ENCODE data around the gene WWTR1.

WWTR1 gene

GRCh38 chr3:149542375-149543312 lies 115.2 kb downstream of the WWTR1 start:
- Histone ChIP-seq H3K27me3 (ENCODE audit: control insufficient read depth in 5 of 5, insufficient read depth in 4 of 5, low read length in 5 of 5) (no peaks in the 10 kb centered on the region), H3K27ac (ENCODE audit: low read depth, low read length) (no peak overlapping the region), H3K4me1 (ENCODE audit: control insufficient read depth in 5 of 5, insufficient read depth in 5 of 5, low read length in 5 of 5) (peaks cover 0 to 25% (median 22%) of the 10 kb centered on the region in 5 donors), H3K9ac (ENCODE audit: low read length in 5 of 5) (no peak overlapping the region), H3K9me3 (ENCODE audit: control insufficient read depth in 5 of 5, low read length in 5 of 5) (no peaks in the 10 kb centered on the region), H3K36me3 (ENCODE audit: control insufficient read depth in 5 of 5, insufficient read depth in 5 of 5, low read length in 5 of 5) (peaks cover 5 to 12% (median 7%) of the 10 kb centered on the region in 5 donors), H3K4me3 (ENCODE audit: low read depth in 1 of 5, low read length in 5 of 5) (no peak overlapping the region)

- Histone ChIP-seq H3K4me1 (ENCODE audit: control insufficient read depth in 5 of 5, insufficient read depth in 5 of 5, low read length in 5 of 5) (peaks cover 3 to 33% (median 29%) of the 10 kb centered on the region in 5 donors), H3K4me3 (ENCODE audit: low read depth in 1 of 5, low read length in 5 of 5) (no peak overlapping the region), H3K27ac (ENCODE audit: low read depth, low read length) (peak overlapping the region; percentile 55), H3K27me3 (ENCODE audit: control insufficient read depth in 5 of 5, insufficient read depth in 4 of 5, low read length in 5 of 5) (no peaks in the 10 kb centered on the region), H3K9me3 (ENCODE audit: control insufficient read depth in 5 of 5, low read length in 5 of 5) (no peaks in the 10 kb centered on the region), H3K36me3 (ENCODE audit: control insufficient read depth in 5 of 5, insufficient read depth in 5 of 5, low read length in 5 of 5) (peaks cover 5 to 12% (median 7%) of the 10 kb centered on the region in 5 donors), H3K9ac (ENCODE audit: low read length in 5 of 5) (no peak overlapping the region)
These were observed 116.7 kb downstream of the WWTR1 start for GRCh38 chr3:149541091-149541491.

GRCh38 chr3:149538371-149538770 lies 119.5 kb downstream of the WWTR1 start:
- H3K4me1 ChIP-seq (ENCODE audit: control insufficient read depth in 5 of 5, insufficient read depth in 5 of 5, low read length in 5 of 5) = peaks cover 5 to 45% (median 40%) of the 10 kb centered on the region in 5 donors
- peaks cover 5 to 12% (median 7%) of the 10 kb centered on the region in 5 donors for H3K36me3 ChIP-seq (ENCODE audit: control insufficient read depth in 5 of 5, insufficient read depth in 5 of 5, low read length in 5 of 5)
- H3K9ac ChIP-seq (ENCODE audit: low read length in 5 of 5) = no peak overlapping the region
- no peaks in the 10 kb centered on the region for H3K9me3 ChIP-seq (ENCODE audit: control insufficient read depth in 5 of 5, low read length in 5 of 5)
- H3K4me3 ChIP-seq (ENCODE audit: low read depth in 1 of 5, low read length in 5 of 5) = no peak overlapping the region
- no peak overlapping the region for H3K27ac ChIP-seq (ENCODE audit: low read depth, low read length)
- no peaks in the 10 kb centered on the region for H3K27me3 ChIP-seq (ENCODE audit: control insufficient read depth in 5 of 5, insufficient read depth in 4 of 5, low read length in 5 of 5)

- Histone ChIP-seq H3K27me3 (ENCODE audit: control insufficient read depth in 5 of 5, insufficient read depth in 4 of 5, low read length in 5 of 5) (no peaks in the 10 kb centered on the region), H3K4me1 (ENCODE audit: control insufficient read depth in 5 of 5, insufficient read depth in 5 of 5, low read length in 5 of 5) (peaks cover 5 to 50% (median 36%) of the 10 kb centered on the region in 5 donors), H3K4me3 (ENCODE audit: low read depth in 1 of 5, low read length in 5 of 5) (peak overlapping the region in 1 of 5 donors; percentile 28), H3K27ac (ENCODE audit: low read depth, low read length) (peak overlapping the region; percentile 17), H3K9me3 (ENCODE audit: control insufficient read depth in 5 of 5, low read length in 5 of 5) (no peaks in the 10 kb centered on the region), H3K9ac (ENCODE audit: low read length in 5 of 5) (no peak overlapping the region), H3K36me3 (ENCODE audit: control insufficient read depth in 5 of 5, insufficient read depth in 5 of 5, low read length in 5 of 5) (peaks cover 0 to 3% (median 0%) of the 10 kb centered on the region in 5 donors)
These were observed 121.4 kb downstream of the WWTR1 start for GRCh38 chr3:149536429-149536828.

GRCh38 chr3:149535333-149535685 lies 122.5 kb downstream of the WWTR1 start:
- H3K27ac ChIP-seq (ENCODE audit: low read depth, low read length) = peak overlapping the region; percentile 9

GRCh38 chr3:149534671-149535332 lies 123.0 kb downstream of the WWTR1 start:
- H3K36me3 ChIP-seq (ENCODE audit: control insufficient read depth in 5 of 5, insufficient read depth in 5 of 5, low read length in 5 of 5) = no peaks in the 10 kb centered on the region
- H3K27ac ChIP-seq (ENCODE audit: low read depth, low read length) = peak overlapping the region; percentile 9
- H3K27me3 ChIP-seq (ENCODE audit: control insufficient read depth in 5 of 5, insufficient read depth in 4 of 5, low read length in 5 of 5) = no peaks in the 10 kb centered on the region
- no peak overlapping the region for H3K9ac ChIP-seq (ENCODE audit: low read length in 5 of 5)
- H3K4me3 ChIP-seq (ENCODE audit: low read depth in 1 of 5, low read length in 5 of 5) = no peak overlapping the region
- peaks cover 5 to 41% (median 26%) of the 10 kb centered on the region in 5 donors for H3K4me1 ChIP-seq (ENCODE audit: control insufficient read depth in 5 of 5, insufficient read depth in 5 of 5, low read length in 5 of 5)
- no peaks in the 10 kb centered on the region for H3K9me3 ChIP-seq (ENCODE audit: control insufficient read depth in 5 of 5, low read length in 5 of 5)

More at GRCh38 chr3:149535333-149535685, 122.5 kb downstream of the WWTR1 start:
- Histone ChIP-seq H3K4me1 (ENCODE audit: control insufficient read depth in 5 of 5, insufficient read depth in 5 of 5, low read length in 5 of 5) (peaks cover 5 to 46% (median 30%) of the 10 kb centered on the region in 5 donors), H3K9me3 (ENCODE audit: control insufficient read depth in 5 of 5, low read length in 5 of 5) (no peaks in the 10 kb centered on the region), H3K36me3 (ENCODE audit: control insufficient read depth in 5 of 5, insufficient read depth in 5 of 5, low read length in 5 of 5) (no peaks in the 10 kb centered on the region), H3K27me3 (ENCODE audit: control insufficient read depth in 5 of 5, insufficient read depth in 4 of 5, low read length in 5 of 5) (no peaks in the 10 kb centered on the region), H3K9ac (ENCODE audit: low read length in 5 of 5) (no peak overlapping the region), H3K4me3 (ENCODE audit: low read depth in 1 of 5, low read length in 5 of 5) (no peak overlapping the region)

- Histone ChIP-seq H3K27ac (ENCODE audit: low read depth, low read length) (peak overlapping the region; percentile 9), H3K4me3 (ENCODE audit: low read depth in 1 of 5, low read length in 5 of 5) (no peak overlapping the region), H3K9me3 (ENCODE audit: control insufficient read depth in 5 of 5, low read length in 5 of 5) (no peaks in the 10 kb centered on the region), H3K27me3 (ENCODE audit: control insufficient read depth in 5 of 5, insufficient read depth in 4 of 5, low read length in 5 of 5) (no peaks in the 10 kb centered on the region), H3K4me1 (ENCODE audit: control insufficient read depth in 5 of 5, insufficient read depth in 5 of 5, low read length in 5 of 5) (peaks cover 5 to 35% (median 25%) of the 10 kb centered on the region in 5 donors), H3K36me3 (ENCODE audit: control insufficient read depth in 5 of 5, insufficient read depth in 5 of 5, low read length in 5 of 5) (no peaks in the 10 kb centered on the region), H3K9ac (ENCODE audit: low read length in 5 of 5) (no peak overlapping the region)
These were observed 123.7 kb downstream of the WWTR1 start for GRCh38 chr3:149534082-149534481.

- Histone ChIP-seq H3K4me3 (ENCODE audit: low read depth in 1 of 5, low read length in 5 of 5) (peak overlapping the region in 2 of 5 donors; percentile 32 to 41), H3K9ac (ENCODE audit: low read length in 5 of 5) (no peak overlapping the region), H3K27ac (ENCODE audit: low read depth, low read length) (no peak overlapping the region), H3K9me3 (ENCODE audit: control insufficient read depth in 5 of 5, low read length in 5 of 5) (no peaks in the 10 kb centered on the region), H3K27me3 (ENCODE audit: control insufficient read depth in 5 of 5, insufficient read depth in 4 of 5, low read length in 5 of 5) (no peaks in the 10 kb centered on the region), H3K4me1 (ENCODE audit: control insufficient read depth in 5 of 5, insufficient read depth in 5 of 5, low read length in 5 of 5) (peaks cover 5 to 41% (median 25%) of the 10 kb centered on the region in 5 donors), H3K36me3 (ENCODE audit: control insufficient read depth in 5 of 5, insufficient read depth in 5 of 5, low read length in 5 of 5) (no peaks in the 10 kb centered on the region)
These were observed 125.2 kb downstream of the WWTR1 start for GRCh38 chr3:149532489-149533180.

- peaks cover 0 to 22% (median 3%) of the 10 kb centered on the region in 5 donors for H3K4me1 ChIP-seq (ENCODE audit: control insufficient read depth in 5 of 5, insufficient read depth in 5 of 5, low read length in 5 of 5)
These were observed 128.7 kb downstream of the WWTR1 start for GRCh38 chr3:149529099-149529498.

More at GRCh38 chr3:149529099-149529498, 128.7 kb downstream of the WWTR1 start:
- Histone ChIP-seq H3K9me3 (ENCODE audit: control insufficient read depth in 5 of 5, low read length in 5 of 5) (no peaks in the 10 kb centered on the region), H3K4me3 (ENCODE audit: low read depth in 1 of 5, low read length in 5 of 5) (no peak overlapping the region), H3K27ac (ENCODE audit: low read depth, low read length) (no peak overlapping the region), H3K27me3 (ENCODE audit: control insufficient read depth in 5 of 5, insufficient read depth in 4 of 5, low read length in 5 of 5) (no peaks in the 10 kb centered on the region), H3K36me3 (ENCODE audit: control insufficient read depth in 5 of 5, insufficient read depth in 5 of 5, low read length in 5 of 5) (peaks cover 2 to 12% (median 9%) of the 10 kb centered on the region in 5 donors), H3K9ac (ENCODE audit: low read length in 5 of 5) (no peak overlapping the region)

All from subcutaneous abdominal adipose tissue (tissue), 5 donors.